ENCODE measurements around the gene PCDH12. TPM values are rescaled to one million over a fixed set of nuclear protein-coding genes. Genes with fewer than 3 reads are reported as not detected.

The PCDH12 gene
- total RNA-seq, 1 experiment from 2014 or later, result 0.02 TPM

- no peak overlapping the region for H3K4me2 ChIP-seq (ENCODE audit: low read length)
- POLR2A ChIA-PET, result no interaction called here
Measured at GRCh38 chr5:141976176-141976575, 18.2 kb upstream of the PCDH12 start.

DNA sequence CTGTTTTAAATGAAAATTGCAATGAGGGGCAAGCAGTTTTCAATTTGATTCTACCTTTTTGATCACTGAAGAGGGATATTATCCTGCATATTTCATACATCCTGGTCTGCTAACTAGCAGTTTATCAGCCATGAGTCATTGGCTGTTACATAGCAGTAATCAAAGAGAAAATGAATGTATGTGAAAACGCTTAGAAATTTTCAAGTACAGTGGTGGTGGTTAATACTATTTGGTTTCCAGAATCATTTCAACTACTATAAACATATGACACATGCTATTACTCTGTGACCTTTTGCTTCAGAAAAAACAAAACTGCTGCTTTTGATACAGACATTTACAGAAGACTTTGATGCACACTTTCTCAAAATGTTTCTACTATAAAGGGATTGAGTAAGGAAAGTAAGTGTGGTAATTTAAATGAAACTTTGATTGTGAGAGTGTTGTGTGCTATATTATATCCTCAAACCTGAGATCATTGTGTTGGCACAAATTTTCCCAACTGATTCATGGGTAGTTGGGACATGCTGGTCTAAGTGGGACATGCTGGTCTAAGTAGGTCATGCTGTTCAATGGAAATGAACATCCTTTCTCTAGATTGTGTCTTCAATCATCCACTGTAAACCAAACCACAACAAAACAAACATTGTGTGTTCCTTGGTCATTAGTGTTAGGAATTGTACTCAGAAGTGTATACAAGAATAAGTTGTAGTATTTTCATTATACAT is 16.0 kb upstream of the PCDH12 start:
- no peak for DNase-seq (ENCODE audit: low read depth, low spot score)
- POLR2A ChIA-PET, result no interaction called here
- Histone ChIP-seq H3K79me2 (ENCODE audit: insufficient read depth, low read length) (peaks cover 27% of the 10 kb centered on the region), H4K20me1 (ENCODE audit: insufficient read depth) (no peaks in the 10 kb centered on the region), H3K9me2 (ENCODE audit: insufficient read depth) (no peaks in the 10 kb centered on the region), H3K27me3 (ENCODE audit: insufficient read depth, low read length) (no peaks in the 10 kb centered on the region), H3K9ac (ENCODE audit: low read length) (no peak overlapping the region), H3K27ac (ENCODE audit: low read depth, low read length) (no peak overlapping the region), H2AFZ (ENCODE audit: low read depth, low read length, poor library complexity, severe bottlenecking) (no peak overlapping the region), H3K4me2 (ENCODE audit: low read length) (no peak overlapping the region), H3K4me1 (ENCODE audit: control insufficient read depth in 1 of 2, insufficient read depth in 2 of 2, low read length in 2 of 2) (peaks cover 6 to 10% of the 10 kb centered on the region in 2 experiments), H3K36me3 (ENCODE audit: control insufficient read depth in 1 of 2, insufficient read depth in 2 of 2, low read length in 2 of 2) (peaks cover 19 to 25% of the 10 kb centered on the region in 2 experiments), H3K4me3 (replicated peaks in 1 of 2; ENCODE audit: low read depth in 1 of 2, low read length in 2 of 2) (no peak overlapping the region), H3K9me3 (ENCODE audit: control insufficient read depth in 1 of 2, insufficient read depth in 1 of 2, low read depth in 1 of 2, low read length in 2 of 2) (no peaks in the 10 kb centered on the region)
- no peak for ATAC-seq
- RAD21 ChIA-PET (ENCODE audit: low non-redundant PET in 1 of 2, low total read pairs in 2 of 2, uncharacterized antibody in 2 of 2, unreplicated experiment in 2 of 2), result no interaction called here
- intact Hi-C loops (cut with micrococcal nuclease), result no loop called here
- CTCF ChIA-PET, result no interaction called here
- no TSS peak for BruUV-seq (replicated peaks)
- TF ChIP-seq JUND (IDR thresholded peaks at IDR 0.05), result no peak
- no peak for TF ChIP-seq TCF7L2 (IDR thresholded peaks at IDR 0.05; ENCODE audit: borderline replicate concordance, extremely low read depth, insufficient read depth, insufficient read length)
- no peak for TF ChIP-seq EGR1 (IDR thresholded peaks at IDR 0.05; ENCODE audit: low read depth)
- TF ChIP-seq, protein P1, sequence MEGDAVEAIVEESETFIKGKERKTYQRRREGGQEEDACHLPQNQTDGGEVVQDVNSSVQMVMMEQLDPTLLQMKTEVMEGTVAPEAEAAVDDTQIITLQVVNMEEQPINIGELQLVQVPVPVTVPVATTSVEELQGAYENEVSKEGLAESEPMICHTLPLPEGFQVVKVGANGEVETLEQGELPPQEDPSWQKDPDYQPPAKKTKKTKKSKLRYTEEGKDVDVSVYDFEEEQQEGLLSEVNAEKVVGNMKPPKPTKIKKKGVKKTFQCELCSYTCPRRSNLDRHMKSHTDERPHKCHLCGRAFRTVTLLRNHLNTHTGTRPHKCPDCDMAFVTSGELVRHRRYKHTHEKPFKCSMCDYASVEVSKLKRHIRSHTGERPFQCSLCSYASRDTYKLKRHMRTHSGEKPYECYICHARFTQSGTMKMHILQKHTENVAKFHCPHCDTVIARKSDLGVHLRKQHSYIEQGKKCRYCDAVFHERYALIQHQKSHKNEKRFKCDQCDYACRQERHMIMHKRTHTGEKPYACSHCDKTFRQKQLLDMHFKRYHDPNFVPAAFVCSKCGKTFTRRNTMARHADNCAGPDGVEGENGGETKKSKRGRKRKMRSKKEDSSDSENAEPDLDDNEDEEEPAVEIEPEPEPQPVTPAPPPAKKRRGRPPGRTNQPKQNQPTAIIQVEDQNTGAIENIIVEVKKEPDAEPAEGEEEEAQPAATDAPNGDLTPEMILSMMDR (IDR thresholded peaks at IDR 0.05 in 2 of 3, conservative IDR thresholded peaks at IDR 0.05 in 1 of 3; ENCODE audit: borderline replicate concordance in 1 of 3, insufficient read depth in 1 of 3, low read depth in 2 of 3, low read length in 2 of 3), result no peak
- TF ChIP-seq CBX3 (IDR thresholded peaks at IDR 0.05; ENCODE audit: low read depth), result no peak
- no peak for TF ChIP-seq SIN3A (IDR thresholded peaks at IDR 0.05; ENCODE audit: low read depth)
- TF ChIP-seq ELF1 (IDR thresholded peaks at IDR 0.05; ENCODE audit: borderline replicate concordance, low read depth), result no peak
- TF ChIP-seq POLR2A (IDR thresholded peaks at IDR 0.05; ENCODE audit: borderline replicate concordance, extremely low read depth, insufficient read depth, insufficient read length), result no peak
- TF ChIP-seq EZH2phosphoT487 (IDR thresholded peaks at IDR 0.05; ENCODE audit: borderline replicate concordance), result no peak
- TF ChIP-seq SRF (IDR thresholded peaks at IDR 0.05; ENCODE audit: low read depth), result no peak
- no peak for TF ChIP-seq ZNF274 (IDR thresholded peaks at IDR 0.05; ENCODE audit: low read depth, low read length)
- TF ChIP-seq EZH2 (IDR thresholded peaks at IDR 0.05), result no peak

More at GRCh38 chr5:141976176-141976575, 18.2 kb upstream of the PCDH12 start:
- Histone ChIP-seq H3K4me3 (replicated peaks in 1 of 2; ENCODE audit: low read depth in 1 of 2, low read length in 2 of 2) (no peak overlapping the region), H3K79me2 (ENCODE audit: insufficient read depth, low read length) (peaks cover 6% of the 10 kb centered on the region; the same call in 1 of the 2 replicates), H3K9me3 (ENCODE audit: control insufficient read depth in 1 of 2, insufficient read depth in 1 of 2, low read depth in 1 of 2, low read length in 2 of 2) (no peaks in the 10 kb centered on the region), H4K20me1 (ENCODE audit: insufficient read depth) (no peaks in the 10 kb centered on the region), H3K9me2 (ENCODE audit: insufficient read depth) (no peaks in the 10 kb centered on the region), H3K36me3 (ENCODE audit: control insufficient read depth in 1 of 2, insufficient read depth in 2 of 2, low read length in 2 of 2) (peaks cover 36% of the 10 kb centered on the region in 2 experiments), H2AFZ (ENCODE audit: low read depth, low read length, poor library complexity, severe bottlenecking) (no peak overlapping the region), H3K27me3 (ENCODE audit: insufficient read depth, low read length) (no peaks in the 10 kb centered on the region), H3K27ac (ENCODE audit: low read depth, low read length) (no peak overlapping the region), H3K9ac (ENCODE audit: low read length) (no peak overlapping the region), H3K4me1 (ENCODE audit: control insufficient read depth in 1 of 2, insufficient read depth in 2 of 2, low read length in 2 of 2) (no peaks in the 10 kb centered on the region)
- intact Hi-C loops (cut with micrococcal nuclease), result no loop called here
- TF ChIP-seq FOSL1 (IDR thresholded peaks at IDR 0.05; ENCODE audit: low read depth), result no peak
- no peak for TF ChIP-seq EZH2 (IDR thresholded peaks at IDR 0.05)
- no peak for TF ChIP-seq MAX (IDR thresholded peaks at IDR 0.05)
- no peak for TF ChIP-seq EZH2phosphoT487 (IDR thresholded peaks at IDR 0.05; ENCODE audit: borderline replicate concordance)
- no peak for TF ChIP-seq CEBPB (IDR thresholded peaks at IDR 0.05; ENCODE audit: low read depth)
- TF ChIP-seq YY1 (IDR thresholded peaks at IDR 0.05; ENCODE audit: extremely low read depth, insufficient replicate concordance, low read depth, low read length), result no peak
- no peak for TF ChIP-seq POLR2AphosphoS5 (IDR thresholded peaks at IDR 0.05; ENCODE audit: low read depth, low read length)
- TF ChIP-seq SP1 (IDR thresholded peaks at IDR 0.05; ENCODE audit: low read depth), result no peak
- no peak for TF ChIP-seq SRF (IDR thresholded peaks at IDR 0.05; ENCODE audit: low read depth)
- no peak for TF ChIP-seq JUND (IDR thresholded peaks at IDR 0.05)
- no peak for TF ChIP-seq SIN3A (IDR thresholded peaks at IDR 0.05; ENCODE audit: low read depth)
- TF ChIP-seq POLR2A (IDR thresholded peaks at IDR 0.05; ENCODE audit: borderline replicate concordance, extremely low read depth, insufficient read depth, insufficient read length), result no peak
- TF ChIP-seq, protein P2, sequence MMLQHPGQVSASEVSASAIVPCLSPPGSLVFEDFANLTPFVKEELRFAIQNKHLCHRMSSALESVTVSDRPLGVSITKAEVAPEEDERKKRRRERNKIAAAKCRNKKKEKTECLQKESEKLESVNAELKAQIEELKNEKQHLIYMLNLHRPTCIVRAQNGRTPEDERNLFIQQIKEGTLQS (IDR thresholded peaks at IDR 0.05), result no peak
- no peak for TF ChIP-seq ELF1 (IDR thresholded peaks at IDR 0.05; ENCODE audit: borderline replicate concordance, low read depth)
- no peak for TF ChIP-seq ZFX (IDR thresholded peaks at IDR 0.05)
- ChIA-PET RAD21 (ENCODE audit: low non-redundant PET in 1 of 2, low total read pairs in 2 of 2, uncharacterized antibody in 2 of 2, unreplicated experiment in 2 of 2) (interaction anchor here in 1 of 2 experiments (0.7 kb wide), 1 partner anchor 283 kb away, joined by 3 read pairs; no protein-coding TSS in a partner anchor), CTCF (interaction anchor here (1.2 to 2.4 kb wide), 3 partner anchors 15 to 284 kb away, joined by 3 to 7 read pairs (median 4); no protein-coding TSS in a partner anchor)
- ATAC-seq (no peak), DNase-seq (ENCODE audit: low read depth, low spot score) (no peak)
- BruUV-seq (replicated peaks), result no TSS peak

Measured in HCT116 (cell line).